Endothelial cell of umbilical vein (primary cell): ENCODE results near the gene SPAG16. TPM values are rescaled to one million over a fixed set of nuclear protein-coding genes. Genes with fewer than 3 reads are reported as not detected.

Experiments
- BruUV-seq: library from RNA; stranded (reverse); fragments of 400-500 nt; replicated peaks from 2 replicates; lab custom pipeline; 2021; lab: Mats Ljungman, UMichigan
- CTCF ChIA-PET: fragments of 300-600, 350-600 bp; sonication (Branson Sonifier 250); formaldehyde crosslinking; loops from one replicate; lab custom pipeline; 2021; ENCODE audit warnings: antibody characterized with exemption, inconsistent platforms; lab: Charles Lee
- POLR2A ChIA-PET: fragments of 300-600, 350-600 bp; sonication (Branson Sonifier 250); formaldehyde crosslinking; loops from one replicate; lab custom pipeline; 2021; ENCODE audit warnings: antibody characterized with exemption, inconsistent platforms; lab: Charles Lee
- DNase-seq: peaks from one replicate; pipeline ENCODE4 v3.0.0-alpha.2; 2011; ENCODE audit warnings: low read depth, low spot score
- FAIRE-seq: peaks from 2 replicates; lab custom pipeline; 2011; peaks lifted over from hg19 to GRCh38; lab: Jason Lieb, UNC
- H2AFZ ChIP-seq: 2 replicates; pipeline ENCODE4 v1.6.0; 2012; ENCODE audit warnings: low read depth, low read length, control low read depth, inconsistent platforms
- H3K27ac ChIP-seq: 2 replicates; pipeline ENCODE4 v1.5.1; 2011; ENCODE audit warnings: low read depth, mild to moderate bottlenecking, control low read depth, low read length, moderate library complexity; ENCODE audit not compliant: insufficient read depth
- H3K27me3 ChIP-seq, 2 experiments: 2 replicates each; pipeline versions ENCODE4 v1.6.0 to v1.6.1; 2011; ENCODE audit warnings: low read length in 2 of 2, mixed read lengths in 1 of 2; ENCODE audit not compliant: control insufficient read depth in 2 of 2, insufficient read depth in 2 of 2
- H3K36me3 ChIP-seq, 2 experiments: 2 replicates in 1 of 2; 3 replicates in 1 of 2; pipeline ENCODE4 v1.5.1; 2011; ENCODE audit warnings: low read length in 2 of 2, mild to moderate bottlenecking in 1 of 2, moderate library complexity in 1 of 2; ENCODE audit not compliant: control insufficient read depth in 2 of 2, insufficient read depth in 2 of 2; ENCODE audit errors: extremely low read depth in 1 of 2
- H3K4me1 ChIP-seq: 3 replicates; pipeline ENCODE4 v1.5.1; 2011; ENCODE audit warnings: mild to moderate bottlenecking, low read length; ENCODE audit not compliant: control insufficient read depth, insufficient read depth; ENCODE audit errors: extremely low read depth
- H3K4me2 ChIP-seq: 2 replicates; pipeline ENCODE4 v1.6.1; 2011; ENCODE audit warnings: low read length, control low read depth, mixed read lengths; ENCODE audit not compliant: insufficient read depth
- H3K4me3 ChIP-seq, 3 experiments: fragments of 200-600 bp in 1 of 3; sonication (generic), shearing (Covaris generic) in 1 of 3; replicated peaks in 1 of 3; 2 replicates each; pipeline ENCODE4 v1.5.1; 2011 to 2016; ENCODE audit warnings: control low read depth in 3 of 3, low read length in 3 of 3, mild to moderate bottlenecking in 2 of 3, inconsistent platforms in 1 of 3, low read depth in 1 of 3, moderate library complexity in 1 of 3; ENCODE audit not compliant: insufficient read depth in 1 of 3
- H3K79me2 ChIP-seq: 2 replicates; pipeline ENCODE4 v1.6.0; 2012; ENCODE audit warnings: low read length, inconsistent platforms; ENCODE audit not compliant: control insufficient read depth, insufficient read depth
- H3K9ac ChIP-seq: replicated peaks from 2 replicates; pipeline ENCODE3; 2011; ENCODE audit warnings: low read length, control low read depth; ENCODE audit not compliant: insufficient read depth; ENCODE audit errors: extremely low read depth
- H3K9me1 ChIP-seq: replicated peaks from 3 replicates; pipeline ENCODE4 v1.6.0; 2011; ENCODE audit warnings: mild to moderate bottlenecking, low read length; ENCODE audit not compliant: control insufficient read depth, insufficient read depth; ENCODE audit errors: extremely low read depth
- H3K9me3 ChIP-seq: replicated peaks from 2 replicates; pipeline ENCODE4 v1.5.1; 2012; ENCODE audit warnings: low read length, inconsistent platforms; ENCODE audit not compliant: control insufficient read depth, insufficient read depth
- H4K20me1 ChIP-seq: replicated peaks from 2 replicates; pipeline ENCODE3; 2011; ENCODE audit warnings: mild to moderate bottlenecking, low read length; ENCODE audit not compliant: control insufficient read depth, insufficient read depth; ENCODE audit errors: extremely low read depth
- CTCF ChIP-seq, 2 donors: IDR thresholded peaks; 1 replicate in 1 of 2; 2 replicates in 1 of 2; pipeline ENCODE4 v1.5.1; 2011; ENCODE audit warnings: low read length in 2 of 2, mild to moderate bottlenecking in 2 of 2, moderate library complexity in 2 of 2, control low read depth in 1 of 2, inconsistent platforms in 1 of 2, low read depth in 1 of 2; ENCODE audit not compliant: insufficient read depth in 1 of 2; ENCODE audit errors: extremely low read depth in 1 of 2
- EZH2 ChIP-seq: IDR thresholded peaks from 2 replicates; pipeline ENCODE4 v1.6.1; 2012; ENCODE audit warnings: borderline replicate concordance, low read depth, mild to moderate bottlenecking, moderate library complexity, low read length, inconsistent platforms; ENCODE audit not compliant: severe bottlenecking
- FOS ChIP-seq: IDR thresholded peaks from 2 replicates; pipeline ENCODE4 v1.6.1; 2011; ENCODE audit warnings: mild to moderate bottlenecking, low read length, moderate library complexity, borderline replicate concordance; ENCODE audit not compliant: insufficient read depth
- GATA2 ChIP-seq: IDR thresholded peaks from 2 replicates; pipeline ENCODE4 v1.7.0; 2011; ENCODE audit warnings: low read depth, mild to moderate bottlenecking, moderate library complexity, mixed read lengths, low read length; ENCODE audit not compliant: insufficient read length, insufficient read depth
- JUN ChIP-seq: IDR thresholded peaks from 2 replicates; pipeline ENCODE4 v1.6.1; 2011; ENCODE audit warnings: borderline replicate concordance, low read depth; ENCODE audit not compliant: insufficient read length, insufficient read depth
- MAX ChIP-seq: IDR thresholded peaks from 2 replicates; pipeline ENCODE4 v1.6.1; 2011; ENCODE audit not compliant: insufficient read depth, insufficient read length
- MYC ChIP-seq: IDR thresholded peaks from one replicate; pipeline ENCODE4 v1.6.1; 2011; ENCODE audit warnings: mild to moderate bottlenecking, low read depth, low read length
- POLR2A ChIP-seq: IDR thresholded peaks from 2 replicates; pipeline ENCODE4 v1.6.1; 2012; ENCODE audit warnings: low read depth, mild to moderate bottlenecking, control low read depth, low read length
- POLR2AphosphoS5 ChIP-seq: IDR thresholded peaks from 2 replicates; pipeline ENCODE4 v1.6.1; 2012; ENCODE audit warnings: low read depth, mild to moderate bottlenecking, control low read depth, low read length, moderate library complexity; ENCODE audit not compliant: insufficient read depth
- dilution Hi-C: fragments of 300-500 bp; cut with MboI; formaldehyde crosslinking; loops from one replicate; pipeline ENCODE4 v1.15.0; 2019; ENCODE audit warnings: low sequenced_read_pairs; ENCODE audit not compliant: extremely low pct_ligation_motif_present
- intact Hi-C: fragments of 100-400 bp; cut with micrococcal nuclease; formaldehyde crosslinking; loops from one replicate; pipeline ENCODE4 v1.10.0; 2022
- polyA plus RNA-seq, 4 experiments: library from polyadenylated mRNA; depleted of rRNA in 3 of 4; stranded (reverse) in 3 of 4; unstranded in 1 of 4; fragments of >200 nt; gene quantifications; 2 replicates each; pipeline versions ENCODE4 v1.2.1 to v1.2.3, GENCODE V29; 2011 to 2012; ENCODE audit warnings: missing spikeins in 1 of 4
- total RNA-seq: library from RNA; stranded (reverse); gene quantifications from 2 replicates; pipeline ENCODE4 v1.2.3, GENCODE V29; 2021

SPAG16 gene
- total and polyA plus RNA-seq, 2 donors (not counting 3 experiments of a cell fraction or from before 2014, with no cell fraction given), result 4.0 to 7.7 TPM

GRCh38 chr2:214066862-214067261 is 782.6 kb downstream of the SPAG16 start:
- ChIA-PET POLR2A (no interaction called here), CTCF (no interaction called here)
- no peak overlapping the region for H3K4me2 ChIP-seq
- intact Hi-C loops, result no loop called here
- H2AFZ ChIP-seq, result no peak overlapping the region
- no peak overlapping the region for H3K9ac ChIP-seq
- no peaks in the 10 kb centered on the region for H3K79me2 ChIP-seq
- H3K4me3 ChIP-seq, result no peak overlapping the region
- FAIRE-seq (no peak), DNase-seq (no peak)
- no peaks in the 10 kb centered on the region for H3K27me3 ChIP-seq
- dilution Hi-C loops, result no loop called here
- H3K36me3 ChIP-seq, result no peaks in the 10 kb centered on the region
- TF ChIP-seq POLR2A (no peak), POLR2AphosphoS5 (no peak), MAX (no peak), MYC (no peak)
- no TSS peak for BruUV-seq
- peaks cover 4% of the 10 kb centered on the region for H3K4me1 ChIP-seq
- no peaks in the 10 kb centered on the region for H4K20me1 ChIP-seq
- H3K27ac ChIP-seq, result no peak overlapping the region
- H3K9me1 ChIP-seq, result no peaks in the 10 kb centered on the region
- H3K9me3 ChIP-seq, result no peaks in the 10 kb centered on the region

DNA sequence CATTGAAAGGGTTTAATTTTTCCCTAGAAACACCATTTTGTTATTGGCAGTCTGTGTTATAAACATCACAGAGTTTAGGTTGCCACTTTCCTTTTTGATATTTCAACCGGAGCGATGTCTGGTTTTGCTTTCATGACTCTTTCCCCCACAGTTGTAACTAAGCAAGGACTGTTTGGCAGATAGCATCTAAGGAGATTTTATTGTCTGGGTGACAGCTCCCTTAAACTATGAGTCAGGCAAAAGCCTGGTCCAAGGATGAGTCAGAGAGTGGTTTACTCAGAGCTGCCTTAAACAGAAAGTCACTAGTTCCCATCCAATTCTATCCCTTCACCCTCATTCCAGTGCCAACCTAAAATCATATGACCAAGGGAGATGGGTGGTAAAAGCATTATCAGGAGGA is 785.0 kb downstream of the SPAG16 start:
- FAIRE-seq (peak; percentile 62), DNase-seq (peak; percentile 82)
- Histone ChIP-seq H3K36me3 (no peaks in the 10 kb centered on the region), H4K20me1 (no peaks in the 10 kb centered on the region), H3K27me3 (no peaks in the 10 kb centered on the region), H3K4me1 (peaks cover 4% of the 10 kb centered on the region), H3K4me2 (peak overlapping the region; percentile 79), H3K27ac (peak overlapping the region; percentile 41), H3K9ac (peak overlapping the region; percentile 16), H3K9me3 (no peaks in the 10 kb centered on the region), H3K9me1 (no peaks in the 10 kb centered on the region), H2AFZ (peak overlapping the region; percentile 16), H3K79me2 (no peaks in the 10 kb centered on the region), H3K4me3 (peak overlapping the region in 1 of 3 experiments; percentile 23)
- dilution Hi-C loops, result no loop called here
- POLR2A ChIA-PET, result no interaction called here
- CTCF ChIA-PET, result no interaction called here
- BruUV-seq, result no TSS peak
- intact Hi-C loops, result no loop called here
- no peak for TF ChIP-seq CTCF (IDR thresholded peaks at IDR 0.05; ENCODE audit: extremely low read depth in 1 of 2, insufficient read depth in 1 of 2, low read depth in 1 of 2, low read length in 2 of 2)
- peak; percentile 82 for TF ChIP-seq JUN
- TF ChIP-seq POLR2AphosphoS5, result no peak
- peak; percentile 95 for TF ChIP-seq GATA2
- peak; percentile 96 for TF ChIP-seq FOS
- no peak for TF ChIP-seq EZH2
- no peak for TF ChIP-seq POLR2A
- TF ChIP-seq MAX, result no peak
- TF ChIP-seq MYC, result no peak
